Heart left ventricle (tissue), 13 donors: Measurements from ENCODE around the gene CGRRF1.

Experiments
- POLR2A ChIP-seq, 2 donors: fragments of 450-650 bp; IDR thresholded peaks; one replicate each; pipeline ENCODE4 v1.6.1; 2017; ENCODE audit warnings: antibody characterized with exemption in 2 of 2, mild to moderate bottlenecking in 2 of 2, moderate library complexity in 2 of 2
- TF ChIP-seq, protein P1 (sequence below), 12 donors: fragments of 200-600 bp; sonication (generic) in 4 of 12; IDR thresholded peaks; one replicate each; pipeline versions ENCODE4 v1.5.0 to v1.8.0; 2018 to 2022; ENCODE audit warnings: antibody characterized with exemption in 12 of 12, mild to moderate bottlenecking in 5 of 12
- donor health status: ischemic (EF 13 %, LVEDD 7.1; RV severe dilation, severe dysfunction).
- donor health status: DM: no; HTN: yes; CAD: no.
- donor health status: DM: no; HTN: no; CAD: no.
- donor health status: ischemic (EF 25% LVEDD 6.9; RV normal size, moderate dysfunction).
- donor health status: ischemic (EF 25% LVEDD 5.7; RV mildly dilated, moderate dysfunction).
- donor health status: ischemic (EF 35%, LVEDD 5.7; RV mildly dilated, moderate dysfunction).
- donor health status: nonischemic (EF 11% LVEDD 7.7; RV severe dilation, severe dysfunction).
- donor health status: DM: yes; HTN: yes; CAD: no.
- donor health status: PGD.
- donor health status: ischemic (EF 29% LVEDD 5.4; RV normal size, mild dysfunction).
- donor health status: nonischemic (EF 23%, LVEDD 6.1; RV moderate dilation, normal function).

DNA sequence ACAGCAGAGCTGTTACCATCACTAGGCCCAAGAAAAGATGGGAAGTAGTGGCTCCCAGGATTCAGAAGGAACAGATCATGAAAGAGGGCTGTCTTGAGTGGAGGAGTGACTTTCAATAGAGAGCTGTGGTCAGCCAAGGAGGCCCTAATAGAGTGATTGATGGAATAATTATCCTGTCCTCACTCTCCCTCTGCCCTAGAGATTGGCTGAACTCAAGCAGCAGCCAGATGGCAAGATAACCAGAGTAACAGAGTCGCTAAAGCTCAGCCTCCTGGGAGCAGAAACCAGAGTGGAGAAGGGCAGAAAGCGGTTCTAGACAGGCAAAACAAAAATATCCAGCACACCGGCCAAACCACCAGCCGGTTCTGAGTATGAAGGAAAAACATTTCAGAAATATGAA, 44.1 kb upstream of the CGRRF1 start:
- TF ChIP-seq, protein P1, sequence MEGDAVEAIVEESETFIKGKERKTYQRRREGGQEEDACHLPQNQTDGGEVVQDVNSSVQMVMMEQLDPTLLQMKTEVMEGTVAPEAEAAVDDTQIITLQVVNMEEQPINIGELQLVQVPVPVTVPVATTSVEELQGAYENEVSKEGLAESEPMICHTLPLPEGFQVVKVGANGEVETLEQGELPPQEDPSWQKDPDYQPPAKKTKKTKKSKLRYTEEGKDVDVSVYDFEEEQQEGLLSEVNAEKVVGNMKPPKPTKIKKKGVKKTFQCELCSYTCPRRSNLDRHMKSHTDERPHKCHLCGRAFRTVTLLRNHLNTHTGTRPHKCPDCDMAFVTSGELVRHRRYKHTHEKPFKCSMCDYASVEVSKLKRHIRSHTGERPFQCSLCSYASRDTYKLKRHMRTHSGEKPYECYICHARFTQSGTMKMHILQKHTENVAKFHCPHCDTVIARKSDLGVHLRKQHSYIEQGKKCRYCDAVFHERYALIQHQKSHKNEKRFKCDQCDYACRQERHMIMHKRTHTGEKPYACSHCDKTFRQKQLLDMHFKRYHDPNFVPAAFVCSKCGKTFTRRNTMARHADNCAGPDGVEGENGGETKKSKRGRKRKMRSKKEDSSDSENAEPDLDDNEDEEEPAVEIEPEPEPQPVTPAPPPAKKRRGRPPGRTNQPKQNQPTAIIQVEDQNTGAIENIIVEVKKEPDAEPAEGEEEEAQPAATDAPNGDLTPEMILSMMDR (IDR thresholded peaks at IDR 0.05) = no peak
- no peak for TF ChIP-seq POLR2A (IDR thresholded peaks at IDR 0.05)
